A549 (cell line): ENCODE measurements around the gene MPND.

Source experiments
- RFX5 ChIP-seq: fragments of 450-650 bp; IDR thresholded peaks from 2 replicates; pipeline ENCODE4 v1.7.1; 2014; ENCODE audit warnings: antibody characterized with exemption, mild to moderate bottlenecking, moderate library complexity
- USF2 ChIP-seq: fragments of 450-650 bp; IDR thresholded peaks from 2 replicates; pipeline ENCODE4 v1.6.1; 2014; ENCODE audit warnings: antibody characterized with exemption
- ZC3H11A ChIP-seq: fragments of 450-650 bp; IDR thresholded peaks from 2 replicates; pipeline ENCODE4 v1.6.1; 2014; ENCODE audit warnings: antibody characterized with exemption, mild to moderate bottlenecking
- ZNF302 ChIP-seq: fragments of 250-450 bp; sonication (Bioruptor Pico); IDR thresholded peaks from 2 replicates; pipeline ENCODE4 v1.9.0; 2021; ENCODE audit warnings: inconsistent platforms, mild to moderate bottlenecking, moderate library complexity
- TF ChIP-seq, protein P1 (sequence below): fragments of >200 bp; sonication (Bioruptor Twin); formaldehyde crosslinking; IDR thresholded peaks from 3 replicates; pipeline ENCODE4 v1.5.1; 2016
- TF ChIP-seq, protein P2 (sequence below): IDR thresholded peaks from 2 replicates; pipeline ENCODE4 v1.6.1; 2012

GRCh38 chr19:4373013-4373367 is 29.6 kb downstream of the MPND start:
- TF ChIP-seq RFX5 (no peak), ZNF302 (no peak), ZC3H11A (no peak), USF2 (no peak)
- TF ChIP-seq, protein P1, sequence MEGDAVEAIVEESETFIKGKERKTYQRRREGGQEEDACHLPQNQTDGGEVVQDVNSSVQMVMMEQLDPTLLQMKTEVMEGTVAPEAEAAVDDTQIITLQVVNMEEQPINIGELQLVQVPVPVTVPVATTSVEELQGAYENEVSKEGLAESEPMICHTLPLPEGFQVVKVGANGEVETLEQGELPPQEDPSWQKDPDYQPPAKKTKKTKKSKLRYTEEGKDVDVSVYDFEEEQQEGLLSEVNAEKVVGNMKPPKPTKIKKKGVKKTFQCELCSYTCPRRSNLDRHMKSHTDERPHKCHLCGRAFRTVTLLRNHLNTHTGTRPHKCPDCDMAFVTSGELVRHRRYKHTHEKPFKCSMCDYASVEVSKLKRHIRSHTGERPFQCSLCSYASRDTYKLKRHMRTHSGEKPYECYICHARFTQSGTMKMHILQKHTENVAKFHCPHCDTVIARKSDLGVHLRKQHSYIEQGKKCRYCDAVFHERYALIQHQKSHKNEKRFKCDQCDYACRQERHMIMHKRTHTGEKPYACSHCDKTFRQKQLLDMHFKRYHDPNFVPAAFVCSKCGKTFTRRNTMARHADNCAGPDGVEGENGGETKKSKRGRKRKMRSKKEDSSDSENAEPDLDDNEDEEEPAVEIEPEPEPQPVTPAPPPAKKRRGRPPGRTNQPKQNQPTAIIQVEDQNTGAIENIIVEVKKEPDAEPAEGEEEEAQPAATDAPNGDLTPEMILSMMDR, result no peak
- TF ChIP-seq, protein P2, sequence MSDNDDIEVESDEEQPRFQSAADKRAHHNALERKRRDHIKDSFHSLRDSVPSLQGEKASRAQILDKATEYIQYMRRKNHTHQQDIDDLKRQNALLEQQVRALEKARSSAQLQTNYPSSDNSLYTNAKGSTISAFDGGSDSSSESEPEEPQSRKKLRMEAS, result no peak
